ENCODE results near the gene ATP2C2. TPM values are rescaled to one million over a fixed set of nuclear protein-coding genes. Genes with fewer than 3 reads are reported as not detected.

Gene ATP2C2
- total RNA-seq, 1 experiment from 2014 or later = 4.0 TPM

DNA sequence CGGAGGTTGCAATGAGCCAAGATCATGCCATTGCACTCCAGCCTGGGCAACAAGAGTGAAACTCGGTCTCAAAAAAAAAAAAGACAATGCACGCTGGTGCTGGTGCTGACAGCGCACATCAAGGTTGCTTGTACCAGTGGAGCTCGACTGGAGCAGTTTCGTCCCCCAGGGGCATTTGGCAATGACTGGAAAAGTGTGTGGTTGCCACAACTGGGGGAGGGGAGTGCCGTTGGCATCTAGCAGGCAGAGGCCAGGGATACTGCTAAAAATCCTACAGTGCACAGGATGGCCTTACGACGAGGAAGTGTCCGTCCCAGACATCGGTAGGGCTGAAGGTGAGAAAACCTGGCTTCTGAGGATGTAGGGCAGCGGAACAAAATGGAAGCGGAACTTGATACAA, 133.7 kb downstream of the ATP2C2 start:
- no peaks in the 10 kb centered on the region for H3K9me3 ChIP-seq (ENCODE audit: control insufficient read depth, low read depth, low read length)
- peaks cover 2% of the 10 kb centered on the region for H3K27me3 Mint-ChIP-seq (ENCODE audit: low read depth)
- no peak overlapping the region for H3K4me3 Mint-ChIP-seq

More for the DNA sequence above, 133.7 kb downstream of the ATP2C2 start:
- no peaks in the 10 kb centered on the region for H3K79me1 ChIP-seq (ENCODE audit: insufficient read depth, low read depth, low read length, poor library complexity, severe bottlenecking)
- Mint-ChIP-seq H3K27ac (no peak overlapping the region), H3K4me1 (peaks cover 16 to 17% of the 10 kb centered on the region in 2 experiments), H3K36me3 (ENCODE audit: insufficient read depth in 1 of 3, low read depth in 3 of 3) (peaks cover 3 to 24% (median 12%) of the 10 kb centered on the region in 3 experiments; a peak in 5 of 7 replicates), H3K9me3 (no peaks in the 10 kb centered on the region)
- H3T11ph ChIP-seq (ENCODE audit: low read length) = no peak overlapping the region
- H2AFZ ChIP-seq (ENCODE audit: low read length) = no peak overlapping the region
- no peaks in the 10 kb centered on the region for H3K79me2 ChIP-seq (ENCODE audit: insufficient read depth, low read length)
- H3K56ac ChIP-seq (ENCODE audit: insufficient read length, low read depth, low read length) = no peak overlapping the region
- TF ChIP-seq, protein P1, sequence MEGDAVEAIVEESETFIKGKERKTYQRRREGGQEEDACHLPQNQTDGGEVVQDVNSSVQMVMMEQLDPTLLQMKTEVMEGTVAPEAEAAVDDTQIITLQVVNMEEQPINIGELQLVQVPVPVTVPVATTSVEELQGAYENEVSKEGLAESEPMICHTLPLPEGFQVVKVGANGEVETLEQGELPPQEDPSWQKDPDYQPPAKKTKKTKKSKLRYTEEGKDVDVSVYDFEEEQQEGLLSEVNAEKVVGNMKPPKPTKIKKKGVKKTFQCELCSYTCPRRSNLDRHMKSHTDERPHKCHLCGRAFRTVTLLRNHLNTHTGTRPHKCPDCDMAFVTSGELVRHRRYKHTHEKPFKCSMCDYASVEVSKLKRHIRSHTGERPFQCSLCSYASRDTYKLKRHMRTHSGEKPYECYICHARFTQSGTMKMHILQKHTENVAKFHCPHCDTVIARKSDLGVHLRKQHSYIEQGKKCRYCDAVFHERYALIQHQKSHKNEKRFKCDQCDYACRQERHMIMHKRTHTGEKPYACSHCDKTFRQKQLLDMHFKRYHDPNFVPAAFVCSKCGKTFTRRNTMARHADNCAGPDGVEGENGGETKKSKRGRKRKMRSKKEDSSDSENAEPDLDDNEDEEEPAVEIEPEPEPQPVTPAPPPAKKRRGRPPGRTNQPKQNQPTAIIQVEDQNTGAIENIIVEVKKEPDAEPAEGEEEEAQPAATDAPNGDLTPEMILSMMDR (conservative IDR thresholded peaks at IDR 0.05) = no peak
- no peak overlapping the region for H2BK12ac ChIP-seq (ENCODE audit: insufficient read length, low read depth, low read length)
- H4K8ac ChIP-seq (replicated peaks; ENCODE audit: insufficient read length, low read depth, low read length) = no peak overlapping the region
- WGBS (ENCODE audit: extremely low coverage, insufficient read length, low lambda C conversion rate) = no CpG with 5 or more reads among the region's 13 CpGs
- H3K18ac ChIP-seq (ENCODE audit: insufficient read length, low read depth, low read length) = no peak overlapping the region
- H3K27ac ChIP-seq (ENCODE audit: insufficient read length, low read depth, low read length) = no peak overlapping the region
- no peak overlapping the region for H2BK15ac ChIP-seq (ENCODE audit: low read depth, low read length)
- no peaks in the 10 kb centered on the region for H3K27me3 ChIP-seq (ENCODE audit: insufficient read depth, low read length)
- peaks cover 4% of the 10 kb centered on the region for H3K23me2 ChIP-seq (ENCODE audit: insufficient read length, low read depth, low read length, poor library complexity, severe bottlenecking)
- H4K91ac ChIP-seq (ENCODE audit: insufficient read length, low read depth, low read length) = no peak overlapping the region
- no peak overlapping the region for H2AK5ac ChIP-seq (ENCODE audit: insufficient read length, low read length)
- no peak overlapping the region for H3K14ac ChIP-seq (ENCODE audit: insufficient read depth, low read length)
- no peak overlapping the region for H3K9ac ChIP-seq (ENCODE audit: extremely low read depth, insufficient read length, low read length)
- H3K23ac ChIP-seq (ENCODE audit: insufficient read length, low read depth, low read length) = no peak overlapping the region
- no peak for DNase-seq
- H3K4ac ChIP-seq (ENCODE audit: low read depth, low read length) = no peak overlapping the region
- H3K4me2 ChIP-seq (ENCODE audit: insufficient read depth, insufficient read length, low read length) = no peak overlapping the region
- H2BK5ac ChIP-seq (ENCODE audit: insufficient read length, low read length) = no peak overlapping the region
- H2BK20ac ChIP-seq (ENCODE audit: low read depth, low read length, poor library complexity, severe bottlenecking) = no peak overlapping the region
- H4K5ac ChIP-seq (ENCODE audit: insufficient read length, low read depth, low read length) = no peak overlapping the region
- H4K20me1 ChIP-seq (ENCODE audit: control insufficient read depth, insufficient read depth, insufficient read length) = no peaks in the 10 kb centered on the region
- H2BK120ac ChIP-seq (ENCODE audit: low read depth, low read length, poor library complexity, severe bottlenecking) = no peak overlapping the region
- H3K4me1 ChIP-seq (ENCODE audit: insufficient read depth, low read length) = no peaks in the 10 kb centered on the region

Measured in H9 (cell line).